ENCODE results near the gene FICD. TPM values are rescaled to one million over a fixed set of nuclear protein-coding genes. Genes with fewer than 3 reads are reported as not detected.

The FICD gene
- total and polyA plus RNA-seq, 11 donors = 1.4 to 6.6 (median 3.5) TPM

- ATAC-seq = no peak
- 90 to 94% (median 93%) methylated on average over 39 of the region's 39 CpGs for WGBS, 4 donors
- DNase-seq = no peak
- TF ChIP-seq CTCF (IDR thresholded peaks at IDR 0.05) = no peak
- TF ChIP-seq POLR2A (IDR thresholded peaks at IDR 0.05) = no peak
- Histone ChIP-seq H3K4me1 (peaks cover 0 to 18% (median 10%) of the 10 kb centered on the region in 12 donors), H3K27ac (no peak overlapping the region), H3K4me3 (no peak overlapping the region), H3K27me3 (no peaks in the 10 kb centered on the region), H3K9me3 (no peaks in the 10 kb centered on the region), H3K36me3 (peaks cover 0 to 72% (median 62%) of the 10 kb centered on the region in 9 donors)
- intact Hi-C loops (cut with DNase I) = loop anchor here in 4 of 10 donors (10.0 kb wide), 2 partner anchors 754 to 834 kb away; partner anchors contain the start of genes PWP1 (in 3 of the 4) and PRDM4 (in 1 of the 4)
Measured at GRCh38 chr12:108518716-108519496, 3.8 kb downstream of the FICD start.

- no peak for DNase-seq
- TF ChIP-seq POLR2A (IDR thresholded peaks at IDR 0.05) (no peak), CTCF (IDR thresholded peaks at IDR 0.05) (peak in 2 of 12 donors; percentile 11 to 13)
- Histone ChIP-seq H3K27me3 (no peaks in the 10 kb centered on the region), H3K4me3 (no peak overlapping the region), H3K9me3 (no peaks in the 10 kb centered on the region), H3K4me1 (peaks cover 0 to 16% (median 9%) of the 10 kb centered on the region in 12 donors), H3K36me3 (peaks cover 0 to 78% (median 68%) of the 10 kb centered on the region in 9 donors), H3K27ac (no peak overlapping the region)
- 44 to 71% (median 67%) methylated on average over 4 of the region's 4 CpGs for WGBS, 4 donors
- ATAC-seq = no peak
- intact Hi-C loops (cut with DNase I) = loop anchor here in 4 of 10 donors (10.0 kb wide), 2 partner anchors 755 to 835 kb away; partner anchors contain the start of genes PWP1 (in 3 of the 4) and PRDM4 (in 1 of the 4)
Measured at GRCh38 chr12:108519558-108519957, 4.5 kb downstream of the FICD start.

GRCh38 chr12:108523365-108523764 lies 8.3 kb downstream of the FICD start:
- no peak for DNase-seq
- H3K9me3 ChIP-seq = no peaks in the 10 kb centered on the region
- intact Hi-C loops (cut with DNase I) = no loop called here
- TF ChIP-seq POLR2A (IDR thresholded peaks at IDR 0.05) (no peak), CTCF (IDR thresholded peaks at IDR 0.05) (no peak)
- no peak for ATAC-seq
- no peaks in the 10 kb centered on the region for H3K27me3 ChIP-seq
- H3K4me3 ChIP-seq = no peak overlapping the region
- WGBS, 4 donors = 82 to 88% (median 84%) methylated on average over 14 of the region's 14 CpGs
- no peaks in the 10 kb centered on the region for H3K4me1 ChIP-seq
- no peak overlapping the region for H3K27ac ChIP-seq
- H3K36me3 ChIP-seq = peaks cover 0 to 100% (median 100%) of the 10 kb centered on the region in 9 donors

GRCh38 chr12:108525681-108526080 lies 10.6 kb downstream of the FICD start:
- 87 to 92% (median 91%) methylated on average over 5 of the region's 5 CpGs for WGBS, 4 donors
- Histone ChIP-seq H3K36me3 (peaks cover 0 to 100% (median 100%) of the 10 kb centered on the region in 9 donors), H3K4me1 (no peaks in the 10 kb centered on the region), H3K27ac (no peak overlapping the region), H3K4me3 (no peak overlapping the region), H3K27me3 (no peaks in the 10 kb centered on the region), H3K9me3 (no peaks in the 10 kb centered on the region)
- intact Hi-C loops (cut with DNase I) = no loop called here
- no peak for TF ChIP-seq CTCF (IDR thresholded peaks at IDR 0.05)
- no peak for TF ChIP-seq POLR2A (IDR thresholded peaks at IDR 0.05)
- no peak for ATAC-seq
- no peak for DNase-seq
